ENCODE results near the gene KCND2. TPM values are rescaled to one million over a fixed set of nuclear protein-coding genes. Genes with fewer than 3 reads are reported as not detected.

KCND2 gene
- total and polyA plus RNA-seq, 2 of the 4 experiments (the other 2 are of a cell fraction): under 0.01 TPM; not detected in 1

GRCh38 chr7:120703585-120704240, 430.7 kb downstream of the KCND2 start:
- no peaks in the 10 kb centered on the region for H3K27me3 ChIP-seq (ENCODE audit: control insufficient read depth, insufficient read depth, low read length)
- H3K4me1 ChIP-seq (ENCODE audit: control insufficient read depth, insufficient read depth, low read length): no peaks in the 10 kb centered on the region
- H3K4me3 ChIP-seq (ENCODE audit: insufficient read depth, low read depth, low read length): no peak overlapping the region
- no peak for TF ChIP-seq RCOR1 (IDR thresholded peaks at IDR 0.05; ENCODE audit: insufficient replicate concordance, low read length)
- no peak for TF ChIP-seq RAD21 (IDR thresholded peaks at IDR 0.05; ENCODE audit: low read length)
- TF ChIP-seq ELK1 (IDR thresholded peaks at IDR 0.05; ENCODE audit: borderline replicate concordance, low read depth, low read length): no peak
- no peak for TF ChIP-seq NFE2L2 (IDR thresholded peaks at IDR 0.05; ENCODE audit: low read depth, low read length)
- TF ChIP-seq MXI1 (IDR thresholded peaks at IDR 0.05; ENCODE audit: borderline replicate concordance, low read depth, low read length): no peak
- no peak overlapping the region for H2BK20ac ChIP-seq (ENCODE audit: low read depth, low read length)
- 57% methylated on average over 1 of the region's 3 CpGs; no CpG with 5 or more reads in 1 of the 2 experiments for WGBS, 2 experiments (ENCODE audit: extremely low coverage in 2 of 2, insufficient read length in 1 of 2)
- ChIA-PET CTCF (interaction anchor here (0.6 kb wide), 1 partner anchor 62 kb away, joined by 3 read pairs; no protein-coding TSS in a partner anchor), POLR2A (ENCODE audit: unreplicated experiment) (no interaction called here)
- no peak overlapping the region for H2AK9ac ChIP-seq (replicated peaks; ENCODE audit: low read depth, low read length, poor library complexity)
- no peak overlapping the region for H3K4me2 ChIP-seq (ENCODE audit: low read depth, low read length)
- no peak overlapping the region for H4K5ac ChIP-seq (ENCODE audit: low read depth, low read length)
- DNase-seq (no peak), ATAC-seq (ENCODE audit: low read depth) (no peak)
- H2BK15ac ChIP-seq (ENCODE audit: low read depth, low read length): no peak overlapping the region
- H4K91ac ChIP-seq (ENCODE audit: insufficient read depth, low read depth, low read length): no peak overlapping the region
- no peak overlapping the region for H3K9ac ChIP-seq (ENCODE audit: low read depth, low read length)
- H3K18ac ChIP-seq (ENCODE audit: low read depth, low read length): no peak overlapping the region
- no peak overlapping the region for H2BK5ac ChIP-seq (ENCODE audit: low read depth, low read length, poor library complexity, severe bottlenecking)
- H4K20me1 ChIP-seq (ENCODE audit: insufficient read depth, low read length): no peaks in the 10 kb centered on the region
- no peak overlapping the region for H3K56ac ChIP-seq (ENCODE audit: extremely low read depth, insufficient read depth, low read length)
- H3K9me3 ChIP-seq (ENCODE audit: control insufficient read depth, insufficient read depth, low read length): no peaks in the 10 kb centered on the region
- H3K14ac ChIP-seq (replicated peaks; ENCODE audit: low read depth, low read length): no peak overlapping the region
- H2AFZ ChIP-seq (replicated peaks; ENCODE audit: low read length, poor library complexity): no peak overlapping the region
- H2AK5ac ChIP-seq (ENCODE audit: low read depth, low read length): no peak overlapping the region
- no peak overlapping the region for H3K23ac ChIP-seq (ENCODE audit: low read depth, low read length)
- H3K9me1 ChIP-seq (ENCODE audit: insufficient read depth, low read length): no peaks in the 10 kb centered on the region
- intact Hi-C loops (cut with micrococcal nuclease): no loop called here
- H3K4ac ChIP-seq (ENCODE audit: low read depth, low read length): no peak overlapping the region
- H3K36me3 ChIP-seq (ENCODE audit: control insufficient read depth, insufficient read depth, low read length): no peaks in the 10 kb centered on the region
- dilution Hi-C loops (cut with HindIII; ENCODE audit: low sequenced_read_pairs, unreplicated experiment): no loop called here
- no peak overlapping the region for H4K8ac ChIP-seq (ENCODE audit: low read depth in 2 of 2, low read length in 2 of 2)
- H2BK120ac ChIP-seq (ENCODE audit: low read depth, low read length): no peak overlapping the region
- no TSS peak for BruUV-seq (replicated peaks)
- in situ Hi-C loops (cut with MboI; ENCODE audit: low sequenced_read_pairs): no loop called here
- no peak overlapping the region for H3K27ac ChIP-seq (ENCODE audit: insufficient read depth, low read length)
- no peaks in the 10 kb centered on the region for H3K79me1 ChIP-seq (ENCODE audit: low read depth in 1 of 2, low read length in 2 of 2)
